ENCODE results near the gene THEMIS2. TPM values are rescaled to one million over a fixed set of nuclear protein-coding genes. Genes with fewer than 3 reads are reported as not detected.
A peak's percentile ranks its signal among the peaks of the same experiment; 100 is the strongest.

Gene THEMIS2
- total and polyA plus RNA-seq, 10 donors: 82.4 to 433 (median 239) TPM

GRCh38 chr1:27830621-27831440 is 41.5 kb upstream of the THEMIS2 start, which contains the start of gene PPP1R8:
TSS of gene PPP1R8 (plus strand) at chr1:27830782. CDS start at chr1:27830836, 54 bp downstream.
- peak; percentile 98 for DNase-seq
- Histone ChIP-seq H3K36me3 (peaks cover 0 to 46% (median 25%) of the 10 kb centered on the region in 6 donors), H3K9me3 (no peaks in the 10 kb centered on the region), H3K4me1 (peaks cover 18 to 55% (median 35%) of the 10 kb centered on the region in 6 donors), H3K4me3 (peak within 1 kb of the TSS; percentile 52 to 99 (median 87)), H3K27ac (peak within 1 kb of the TSS; percentile 71 to 91 (median 89)), H3K27me3 (replicated peaks in 1 of 7) (no peaks in the 10 kb centered on the region)
- intact Hi-C loops (cut with DNase I; ENCODE audit: low total_unique reads): no loop called here
- peak; percentile 95 to 97 (median 97) for TF ChIP-seq POLR2AphosphoS5 (IDR thresholded peaks at IDR 0.05)
- TF ChIP-seq CTCF (IDR thresholded peaks at IDR 0.05 in 8 of 11, conservative IDR thresholded peaks at IDR 0.05 in 3 of 11): no peak
- peak in 2 of 3 donors; percentile 18 to 70 for TF ChIP-seq POLR2A (IDR thresholded peaks at IDR 0.05)
- 0 to 1% (median 0%) methylated on average over 48 to 60 of the region's 60 CpGs for WGBS, 5 donors

GRCh38 chr1:27831568-27832410 is 40.6 kb upstream of the THEMIS2 start:
- H3K9me3 ChIP-seq: no peaks in the 10 kb centered on the region
- no peak for TF ChIP-seq POLR2A (IDR thresholded peaks at IDR 0.05)
- TF ChIP-seq CTCF (IDR thresholded peaks at IDR 0.05 in 8 of 11, conservative IDR thresholded peaks at IDR 0.05 in 3 of 11): no peak
- TF ChIP-seq POLR2AphosphoS5 (IDR thresholded peaks at IDR 0.05): no peak
- H3K4me3 ChIP-seq: peak overlapping the region; percentile 52 to 99 (median 87)
- peak overlapping the region in 3 of 8 donors; percentile 87 to 89 (median 89) for H3K27ac ChIP-seq
- peaks cover 0 to 51% (median 27%) of the 10 kb centered on the region in 6 donors for H3K36me3 ChIP-seq
- H3K27me3 ChIP-seq (replicated peaks in 1 of 7): no peaks in the 10 kb centered on the region
- WGBS, 5 donors: 49 to 57% (median 54%) methylated on average over 10 of the region's 10 CpGs
- H3K4me1 ChIP-seq: peaks cover 18 to 64% (median 37%) of the 10 kb centered on the region in 6 donors
- intact Hi-C loops (cut with DNase I; ENCODE audit: low total_unique reads): no loop called here
- DNase-seq: no peak

GRCh38 chr1:27832762-27833161 is 39.6 kb upstream of the THEMIS2 start:
- 83 to 94% (median 90%) methylated on average over 2 of the region's 2 CpGs for WGBS, 5 donors
- H3K27ac ChIP-seq: no peak overlapping the region
- intact Hi-C loops (cut with DNase I; ENCODE audit: low total_unique reads): no loop called here

More at GRCh38 chr1:27832762-27833161, 39.6 kb upstream of the THEMIS2 start:
- peaks cover 18 to 67% (median 37%) of the 10 kb centered on the region in 6 donors for H3K4me1 ChIP-seq
- H3K4me3 ChIP-seq: no peak overlapping the region
- DNase-seq: no peak
- H3K36me3 ChIP-seq: peaks cover 0 to 54% (median 34%) of the 10 kb centered on the region in 6 donors
- TF ChIP-seq POLR2A (IDR thresholded peaks at IDR 0.05) (no peak), POLR2AphosphoS5 (IDR thresholded peaks at IDR 0.05) (no peak), CTCF (IDR thresholded peaks at IDR 0.05 in 8 of 11, conservative IDR thresholded peaks at IDR 0.05 in 3 of 11) (no peak)
- H3K27me3 ChIP-seq (replicated peaks in 1 of 7): no peaks in the 10 kb centered on the region
- H3K9me3 ChIP-seq: no peaks in the 10 kb centered on the region

Data from spleen (tissue), 11 donors.